Endodermal cell (in vitro differentiated cells): ENCODE measurements around the gene ZNF341. TPM values are rescaled to one million over a fixed set of nuclear protein-coding genes. Genes with fewer than 3 reads are reported as not detected.

Experiments
- DNase-seq: peaks from one replicate; pipeline ENCODE4 v3.0.0-alpha.2; 2017
- H3K27ac ChIP-seq: 2 replicates; pipeline ENCODE4 v1.5.1; 2013; ENCODE audit warnings: mild to moderate bottlenecking, low read depth, low read length, moderate library complexity
- H3K27me3 ChIP-seq: 2 replicates; pipeline ENCODE4 v1.6.1; 2013; ENCODE audit warnings: mild to moderate bottlenecking, low read length, moderate library complexity; ENCODE audit not compliant: insufficient read depth, control insufficient read depth, poor library complexity, severe bottlenecking
- H3K36me3 ChIP-seq: 2 replicates; pipeline ENCODE4 v1.7.0; 2013; ENCODE audit warnings: mild to moderate bottlenecking, low read length, moderate library complexity; ENCODE audit not compliant: control insufficient read depth, insufficient read depth
- H3K4me1 ChIP-seq: one replicate; pipeline ENCODE4 v1.7.0; 2013; ENCODE audit warnings: low read length; ENCODE audit not compliant: control insufficient read depth, insufficient read depth
- H3K4me3 ChIP-seq: 2 replicates; pipeline ENCODE4 v1.5.1; 2013; ENCODE audit warnings: mild to moderate bottlenecking, low read length, moderate library complexity
- H3K9ac ChIP-seq: 2 replicates; pipeline ENCODE4 v1.6.1; 2013; ENCODE audit warnings: mild to moderate bottlenecking, low read length, moderate library complexity; ENCODE audit not compliant: poor library complexity, severe bottlenecking; ENCODE audit errors: extremely low read depth
- H3K9me3 ChIP-seq: 2 replicates; pipeline ENCODE4 v1.6.1; 2013; ENCODE audit warnings: mild to moderate bottlenecking, low read length, moderate library complexity; ENCODE audit not compliant: control insufficient read depth
- H3K27ac Mint-ChIP-seq: 2 replicates; pipeline ENCODE4 v1.8.0; 2020; ENCODE audit warnings: mixed read lengths
- H3K27me3 Mint-ChIP-seq: 2 replicates; pipeline ENCODE4 v1.8.0; 2021; ENCODE audit warnings: mild to moderate bottlenecking, mixed read lengths; ENCODE audit not compliant: insufficient read depth
- H3K36me3 Mint-ChIP-seq: 2 replicates; pipeline ENCODE4 v1.8.0; 2020; ENCODE audit warnings: low read depth, mixed read lengths
- H3K4me1 Mint-ChIP-seq: 2 replicates; pipeline ENCODE4 v1.8.0; 2020; ENCODE audit warnings: mixed read lengths
- H3K4me3 Mint-ChIP-seq: 2 replicates; pipeline ENCODE4 v1.8.0; 2020; ENCODE audit warnings: mild to moderate bottlenecking, moderate library complexity, mixed read lengths
- H3K9me3 Mint-ChIP-seq: 2 replicates; pipeline ENCODE4 v1.8.0; 2020; ENCODE audit warnings: mild to moderate bottlenecking, mixed read lengths
- WGBS, 2 experiments: methylation state at CpG; one replicate each; pipeline versions ENCODE4 v1.1.5 to v1.1.7; 2013; ENCODE audit warnings: missing lambda C conversion rate in 2 of 2, mixed read lengths in 1 of 2; ENCODE audit not compliant: insufficient coverage in 1 of 2, insufficient read length in 1 of 2; 5-methylcytosine and 5-hydroxymethylcytosine counted together
- total RNA-seq, 2 donors: library from RNA; stranded (reverse); fragmentation: NEBNext Ultra II Directional in 1 of 2; extraction: Animal tissue kit (Norgen Biotek cat#: 25700) in 1 of 2; gene quantifications; 2 replicates in 1 of 2; 3 replicates in 1 of 2; pipeline ENCODE4 v1.2.1, GENCODE V29; 2021
- TF ChIP-seq, protein P1 (sequence below): fragments of 200-600 bp; sonication (generic); conservative IDR thresholded peaks from 2 replicates; pipeline ENCODE4 v1.5.0; 2021; ENCODE audit warnings: antibody characterized with exemption, mild to moderate bottlenecking

ZNF341 gene
- total RNA-seq, 2 donors from 2014 or later, result 5.4 to 6.5 TPM

DNA sequence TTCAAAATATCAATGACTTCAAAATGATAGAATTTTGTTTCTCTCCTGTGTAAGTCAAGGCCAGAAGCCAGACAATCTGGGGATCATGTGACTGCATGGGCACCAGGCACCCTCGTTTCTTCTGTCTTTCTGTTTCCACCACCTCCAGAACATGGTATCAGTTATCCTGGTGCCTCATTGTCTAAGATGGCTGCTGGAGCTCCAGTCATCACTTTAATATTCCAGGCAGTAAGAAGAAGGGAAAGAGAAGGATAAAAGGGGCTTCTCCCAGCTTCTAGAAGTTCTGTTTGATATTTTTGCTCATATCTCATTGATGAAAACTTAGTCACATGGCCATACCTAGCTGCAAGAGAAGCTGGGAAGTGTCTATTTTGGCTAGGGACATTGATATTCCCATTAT, 25.7 kb downstream of the ZNF341 start:
- no peaks in the 10 kb centered on the region for H3K4me1 Mint-ChIP-seq
- H3K4me3 Mint-ChIP-seq, result no peak overlapping the region
- WGBS, 2 experiments, result 95 to 100% methylated on average over 1 of the region's 1 CpG
- no peak for DNase-seq
- no peaks in the 10 kb centered on the region for H3K27me3 ChIP-seq
- H3K36me3 ChIP-seq, result peaks cover 30% of the 10 kb centered on the region
- no peak overlapping the region for H3K27ac Mint-ChIP-seq
- no peak overlapping the region for H3K27ac ChIP-seq
- no peaks in the 10 kb centered on the region for H3K4me1 ChIP-seq
- no peak overlapping the region for H3K4me3 ChIP-seq
- no peaks in the 10 kb centered on the region for H3K9me3 ChIP-seq
- no peaks in the 10 kb centered on the region for H3K9me3 Mint-ChIP-seq
- TF ChIP-seq, protein P1, sequence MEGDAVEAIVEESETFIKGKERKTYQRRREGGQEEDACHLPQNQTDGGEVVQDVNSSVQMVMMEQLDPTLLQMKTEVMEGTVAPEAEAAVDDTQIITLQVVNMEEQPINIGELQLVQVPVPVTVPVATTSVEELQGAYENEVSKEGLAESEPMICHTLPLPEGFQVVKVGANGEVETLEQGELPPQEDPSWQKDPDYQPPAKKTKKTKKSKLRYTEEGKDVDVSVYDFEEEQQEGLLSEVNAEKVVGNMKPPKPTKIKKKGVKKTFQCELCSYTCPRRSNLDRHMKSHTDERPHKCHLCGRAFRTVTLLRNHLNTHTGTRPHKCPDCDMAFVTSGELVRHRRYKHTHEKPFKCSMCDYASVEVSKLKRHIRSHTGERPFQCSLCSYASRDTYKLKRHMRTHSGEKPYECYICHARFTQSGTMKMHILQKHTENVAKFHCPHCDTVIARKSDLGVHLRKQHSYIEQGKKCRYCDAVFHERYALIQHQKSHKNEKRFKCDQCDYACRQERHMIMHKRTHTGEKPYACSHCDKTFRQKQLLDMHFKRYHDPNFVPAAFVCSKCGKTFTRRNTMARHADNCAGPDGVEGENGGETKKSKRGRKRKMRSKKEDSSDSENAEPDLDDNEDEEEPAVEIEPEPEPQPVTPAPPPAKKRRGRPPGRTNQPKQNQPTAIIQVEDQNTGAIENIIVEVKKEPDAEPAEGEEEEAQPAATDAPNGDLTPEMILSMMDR, result no peak
- no peaks in the 10 kb centered on the region for H3K27me3 Mint-ChIP-seq
- peaks cover 67% of the 10 kb centered on the region for H3K36me3 Mint-ChIP-seq
- no peak overlapping the region for H3K9ac ChIP-seq

DNA sequence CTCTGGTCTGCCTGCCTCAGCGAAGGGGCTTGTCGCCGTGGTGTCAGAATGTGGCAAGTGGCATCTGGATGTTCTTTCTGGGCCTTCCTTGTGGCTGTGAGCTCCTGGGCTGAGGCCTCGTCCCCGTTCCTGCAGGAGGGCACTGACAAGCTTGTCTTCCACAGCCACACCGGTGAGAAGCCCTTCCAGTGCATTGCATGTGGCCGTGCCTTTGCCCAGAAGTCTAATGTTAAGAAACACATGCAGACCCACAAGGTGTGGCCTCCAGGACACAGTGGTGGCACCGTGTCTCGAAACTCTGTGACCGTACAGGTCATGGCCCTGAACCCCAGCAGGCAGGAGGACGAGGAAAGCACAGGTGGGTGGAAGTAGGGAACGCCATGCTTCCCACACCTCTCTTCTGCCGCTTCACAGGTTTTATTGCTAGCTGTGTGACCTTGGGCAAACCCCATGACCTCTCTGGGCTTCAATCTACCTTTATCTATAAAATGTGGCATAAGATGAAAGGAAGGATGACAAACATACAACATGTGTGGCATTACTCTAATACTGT, 30.0 kb downstream of the ZNF341 start:
- TF ChIP-seq, protein P1, result no peak
- Mint-ChIP-seq H3K27me3 (no peaks in the 10 kb centered on the region), H3K4me1 (no peaks in the 10 kb centered on the region), H3K36me3 (peaks cover 60% of the 10 kb centered on the region), H3K27ac (no peak overlapping the region), H3K4me3 (no peak overlapping the region), H3K9me3 (no peaks in the 10 kb centered on the region)
- DNase-seq, result no peak
- Histone ChIP-seq H3K4me1 (no peaks in the 10 kb centered on the region), H3K27ac (no peak overlapping the region), H3K4me3 (no peak overlapping the region), H3K27me3 (no peaks in the 10 kb centered on the region), H3K9ac (no peak overlapping the region), H3K9me3 (no peaks in the 10 kb centered on the region), H3K36me3 (peaks cover 18% of the 10 kb centered on the region)
- WGBS, 2 experiments, result 84 to 90% methylated on average over 10 to 13 of the region's 13 CpGs

DNA sequence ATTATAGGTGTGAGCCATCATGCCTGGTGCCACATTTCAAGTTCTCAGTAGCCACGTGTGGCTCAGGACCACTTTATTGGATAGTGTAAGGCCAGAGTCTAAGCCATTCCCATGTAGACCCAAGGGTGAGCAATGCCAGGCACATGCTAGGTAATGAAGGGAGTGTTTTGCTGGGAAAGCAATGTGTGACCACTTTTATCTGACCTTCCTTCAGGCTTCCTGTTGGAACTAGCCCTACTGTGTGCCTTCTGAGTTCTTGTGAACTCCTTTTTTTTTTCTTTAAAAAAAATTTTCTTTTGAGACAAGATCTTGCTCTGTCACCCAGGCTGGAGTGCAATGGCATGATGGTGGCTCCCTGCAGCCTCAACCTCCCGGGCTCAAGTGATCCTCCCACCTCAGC, 33.3 kb downstream of the ZNF341 start:
- Mint-ChIP-seq H3K27ac (no peak overlapping the region), H3K36me3 (peaks cover 55% of the 10 kb centered on the region), H3K4me3 (no peak overlapping the region), H3K9me3 (no peaks in the 10 kb centered on the region), H3K27me3 (no peaks in the 10 kb centered on the region), H3K4me1 (no peaks in the 10 kb centered on the region)
- no peak overlapping the region for H3K9ac ChIP-seq
- WGBS, 2 experiments, result 83 to 95% methylated on average over 2 of the region's 2 CpGs
- peaks cover 21% of the 10 kb centered on the region for H3K36me3 ChIP-seq
- no peak overlapping the region for H3K27ac ChIP-seq
- no peaks in the 10 kb centered on the region for H3K4me1 ChIP-seq
- no peaks in the 10 kb centered on the region for H3K27me3 ChIP-seq
- DNase-seq, result no peak
- no peaks in the 10 kb centered on the region for H3K9me3 ChIP-seq
- no peak overlapping the region for H3K4me3 ChIP-seq
- TF ChIP-seq, protein P1, result no peak
